Smooth muscle cell (in vitro differentiated cells): ENCODE results near the gene TMX1. TPM values are rescaled to one million over a fixed set of nuclear protein-coding genes. Genes with fewer than 3 reads are reported as not detected.

ENCODE experiments used
- DNase-seq: peaks from one replicate; lab custom pipeline; 2025; ENCODE audit not compliant: unreplicated experiment; lab: John Stamatoyannopoulos, UW
- H2AFZ ChIP-seq: fragments of 200-600 bp; sonication (generic); 2 replicates; pipeline ENCODE4 v1.6.0; 2016; ENCODE audit warnings: antibody characterized with exemption, low read depth, mild to moderate bottlenecking
- H3F3A ChIP-seq: fragments of 200-600 bp; sonication (generic); 2 replicates; pipeline ENCODE4 v1.6.0; 2017; ENCODE audit warnings: antibody characterized with exemption, low read depth
- H3K27ac ChIP-seq: fragments of 200-600 bp; sonication (generic); 2 replicates; pipeline ENCODE4 v1.5.1; 2016; ENCODE audit warnings: low read depth, mild to moderate bottlenecking
- H3K27me3 ChIP-seq: fragments of 200-600 bp; sonication (generic); 2 replicates; pipeline ENCODE4 v1.6.1; 2016; ENCODE audit warnings: low read depth, mild to moderate bottlenecking
- H3K36me3 ChIP-seq: fragments of 200-600 bp; sonication (generic); 2 replicates; pipeline ENCODE4 v1.5.1; 2016; ENCODE audit warnings: low read depth
- H3K4me1 ChIP-seq: fragments of 200-600 bp; sonication (generic); 2 replicates; pipeline ENCODE4 v1.5.1; 2016; ENCODE audit warnings: low read depth
- H3K4me2 ChIP-seq: fragments of 200-600 bp; sonication (generic); 2 replicates; pipeline ENCODE4 v1.6.0; 2016; ENCODE audit warnings: mild to moderate bottlenecking
- H3K4me3 ChIP-seq: fragments of 200-600 bp; sonication (generic); 2 replicates; pipeline ENCODE4 v1.5.1; 2016; ENCODE audit warnings: mild to moderate bottlenecking
- H3K79me2 ChIP-seq: fragments of 200-600 bp; sonication (generic); 2 replicates; pipeline ENCODE4 v1.6.0; 2016; ENCODE audit warnings: low read depth, mild to moderate bottlenecking
- H3K9ac ChIP-seq: fragments of 200-600 bp; sonication (generic); 2 replicates; pipeline ENCODE4 v1.6.0; 2016; ENCODE audit warnings: low read depth
- H3K9me3 ChIP-seq: fragments of 200-600 bp; sonication (generic); replicated peaks from 2 replicates; pipeline ENCODE4 v1.5.1; 2016; ENCODE audit warnings: low read depth
- H4K20me1 ChIP-seq: fragments of 200-600 bp; sonication (generic); 2 replicates; pipeline ENCODE4 v1.6.0; 2016; ENCODE audit warnings: low read depth
- WGBS: methylation state at CpG from one replicate; pipeline ENCODE4 v1.1.7; 2016; ENCODE audit warnings: low lambda C conversion rate; 5-methylcytosine and 5-hydroxymethylcytosine counted together
- polyA plus RNA-seq: library from polyadenylated mRNA; unstranded; fragments of >200 nt; fragmentation: Nextera tagmentation; extraction: Ambion mirVana; gene quantifications from 2 replicates; pipeline ENCODE4 v1.2.1, GENCODE V29; 2016
- total RNA-seq: library from RNA; depleted of rRNA; stranded (reverse); fragments of >200 nt; gene quantifications from 2 replicates; pipeline ENCODE4 v1.2.3, GENCODE V29; 2014
- TF ChIP-seq, protein P1 (sequence below): fragments of 200-600 bp; sonication (generic); IDR thresholded peaks from 2 replicates; pipeline ENCODE4 v1.5.1; 2017; ENCODE audit warnings: borderline replicate concordance, mild to moderate bottlenecking, antibody characterized with exemption; ENCODE audit not compliant: insufficient read depth, poor library complexity, severe bottlenecking

TMX1 gene
- total and polyA plus RNA-seq, 2 experiments from 2014 or later: 31.3 to 58.5 TPM

GRCh38 chr14:51246032-51246431 lies 6.0 kb downstream of the TMX1 start:
- Histone ChIP-seq H2AFZ (no peak overlapping the region), H4K20me1 (peaks cover 29% of the 10 kb centered on the region), H3K27me3 (no peaks in the 10 kb centered on the region), H3K36me3 (peaks cover 16% of the 10 kb centered on the region), H3K79me2 (peaks cover 47% of the 10 kb centered on the region), H3K27ac (no peak overlapping the region), H3F3A (no peaks in the 10 kb centered on the region), H3K4me3 (no peak overlapping the region), H3K9me3 (no peaks in the 10 kb centered on the region), H3K4me1 (peaks cover 16% of the 10 kb centered on the region), H3K9ac (no peak overlapping the region), H3K4me2 (no peak overlapping the region)
- DNase-seq: no peak
- 78% methylated on average over 4 of the region's 4 CpGs for WGBS
- TF ChIP-seq, protein P1, sequence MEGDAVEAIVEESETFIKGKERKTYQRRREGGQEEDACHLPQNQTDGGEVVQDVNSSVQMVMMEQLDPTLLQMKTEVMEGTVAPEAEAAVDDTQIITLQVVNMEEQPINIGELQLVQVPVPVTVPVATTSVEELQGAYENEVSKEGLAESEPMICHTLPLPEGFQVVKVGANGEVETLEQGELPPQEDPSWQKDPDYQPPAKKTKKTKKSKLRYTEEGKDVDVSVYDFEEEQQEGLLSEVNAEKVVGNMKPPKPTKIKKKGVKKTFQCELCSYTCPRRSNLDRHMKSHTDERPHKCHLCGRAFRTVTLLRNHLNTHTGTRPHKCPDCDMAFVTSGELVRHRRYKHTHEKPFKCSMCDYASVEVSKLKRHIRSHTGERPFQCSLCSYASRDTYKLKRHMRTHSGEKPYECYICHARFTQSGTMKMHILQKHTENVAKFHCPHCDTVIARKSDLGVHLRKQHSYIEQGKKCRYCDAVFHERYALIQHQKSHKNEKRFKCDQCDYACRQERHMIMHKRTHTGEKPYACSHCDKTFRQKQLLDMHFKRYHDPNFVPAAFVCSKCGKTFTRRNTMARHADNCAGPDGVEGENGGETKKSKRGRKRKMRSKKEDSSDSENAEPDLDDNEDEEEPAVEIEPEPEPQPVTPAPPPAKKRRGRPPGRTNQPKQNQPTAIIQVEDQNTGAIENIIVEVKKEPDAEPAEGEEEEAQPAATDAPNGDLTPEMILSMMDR: no peak

DNA sequence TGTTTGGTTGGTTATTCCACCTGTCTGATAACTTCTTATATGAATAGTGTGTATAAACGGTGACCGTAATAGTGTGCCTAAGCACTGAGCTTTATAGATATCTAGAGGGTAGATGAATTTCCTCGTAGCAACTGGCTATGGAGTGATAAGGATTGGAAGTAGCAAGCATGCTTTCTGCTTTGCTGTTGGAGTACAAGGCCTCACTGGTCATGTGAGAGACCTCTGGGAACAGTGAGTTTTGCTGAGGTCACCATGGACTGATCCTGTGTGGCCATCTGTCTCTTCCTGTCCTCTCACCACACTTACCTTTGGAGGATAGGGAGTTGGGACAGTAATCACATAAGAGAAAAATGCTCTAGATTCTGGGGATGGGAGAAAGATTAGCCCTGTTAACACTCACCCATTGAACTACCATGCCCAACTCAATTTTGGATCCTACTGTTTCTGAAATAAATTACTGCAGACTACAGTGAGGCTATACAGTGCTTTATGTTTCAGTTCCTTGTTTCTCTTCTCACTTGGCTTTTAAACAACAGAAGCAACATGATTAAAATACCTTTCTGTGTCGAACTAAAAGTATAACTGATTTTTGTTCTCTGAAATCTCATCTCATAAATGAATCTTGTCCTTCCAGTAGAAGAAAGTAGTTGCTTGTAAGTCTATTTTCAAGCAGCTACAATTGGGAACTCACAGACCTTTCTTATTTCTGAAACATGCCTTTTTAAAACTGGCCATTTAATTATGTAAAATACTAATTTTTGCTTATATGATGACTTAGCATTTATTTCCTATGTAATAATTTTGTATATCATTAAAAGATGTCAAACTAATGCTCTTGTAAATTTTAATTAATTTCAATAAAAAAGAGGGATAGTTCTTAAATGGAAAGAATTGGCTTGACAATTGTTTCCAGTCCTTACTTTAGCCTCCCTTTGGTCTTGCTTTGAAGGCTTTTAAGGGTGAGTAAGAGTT lies 8.3 kb downstream of the TMX1 start:
- Histone ChIP-seq H3K79me2 (peaks cover 24% of the 10 kb centered on the region), H3K4me1 (no peaks in the 10 kb centered on the region), H3K9ac (no peak overlapping the region), H3K9me3 (no peaks in the 10 kb centered on the region), H3K36me3 (peaks cover 26% of the 10 kb centered on the region), H3K4me3 (no peak overlapping the region), H3K27ac (no peak overlapping the region), H4K20me1 (peaks cover 16% of the 10 kb centered on the region), H3F3A (no peaks in the 10 kb centered on the region), H2AFZ (no peak overlapping the region), H3K4me2 (no peak overlapping the region), H3K27me3 (no peaks in the 10 kb centered on the region)
- TF ChIP-seq, protein P1: no peak
- WGBS: 91% methylated on average over 4 of the region's 4 CpGs
- DNase-seq: no peak

- Histone ChIP-seq H3K27ac (no peak overlapping the region), H3K79me2 (peaks cover 3% of the 10 kb centered on the region), H3K9ac (no peak overlapping the region), H3F3A (no peaks in the 10 kb centered on the region), H3K4me3 (no peak overlapping the region), H3K4me2 (no peak overlapping the region), H3K36me3 (peaks cover 31% of the 10 kb centered on the region), H3K27me3 (no peaks in the 10 kb centered on the region), H3K4me1 (no peaks in the 10 kb centered on the region), H3K9me3 (no peaks in the 10 kb centered on the region), H4K20me1 (no peaks in the 10 kb centered on the region), H2AFZ (no peak overlapping the region)
- TF ChIP-seq, protein P1: no peak
- no peak for DNase-seq
- WGBS: 84% methylated on average over 4 of the region's 4 CpGs
Observed at GRCh38 chr14:51251486-51251885, 11.4 kb downstream of the TMX1 start.

GRCh38 chr14:51253880-51254279 lies 13.8 kb downstream of the TMX1 start:
- no peak overlapping the region for H3K9ac ChIP-seq
- no peaks in the 10 kb centered on the region for H3K27me3 ChIP-seq
- no peak overlapping the region for H3K4me3 ChIP-seq
- H3K9me3 ChIP-seq: no peaks in the 10 kb centered on the region
- TF ChIP-seq, protein P1: no peak
- H3K4me2 ChIP-seq: no peak overlapping the region
- no peaks in the 10 kb centered on the region for H4K20me1 ChIP-seq
- peaks cover 29% of the 10 kb centered on the region for H3K36me3 ChIP-seq
- no peak overlapping the region for H3K27ac ChIP-seq
- DNase-seq: no peak
- no peaks in the 10 kb centered on the region for H3K4me1 ChIP-seq
- no peaks in the 10 kb centered on the region for H3K79me2 ChIP-seq
- no peak overlapping the region for H2AFZ ChIP-seq
- H3F3A ChIP-seq: no peaks in the 10 kb centered on the region
